ENCODE results near the gene ITIH4. TPM values are rescaled to one million over a fixed set of nuclear protein-coding genes. Genes with fewer than 3 reads are reported as not detected.

The ITIH4 gene
- total RNA-seq, 1 donor from 2014 or later: 0.26 TPM

GRCh38 chr3:52816654-52817053, 13.8 kb downstream of the ITIH4 start:
- Histone ChIP-seq H3K36me3 (ENCODE audit: control insufficient read depth, insufficient read depth, low read length) (no peaks in the 10 kb centered on the region), H3K27me3 (ENCODE audit: control insufficient read depth, insufficient read depth, low read length) (no peaks in the 10 kb centered on the region), H3K4me3 (ENCODE audit: low read depth, low read length) (no peak overlapping the region)
- no peak for FAIRE-seq
- TF ChIP-seq CTCF (IDR thresholded peaks at IDR 0.05; ENCODE audit: insufficient read depth, low read length, severe bottlenecking): no peak
- DNase-seq (ENCODE audit: low read depth): no peak

GRCh38 chr3:52816199-52816598, 14.3 kb downstream of the ITIH4 start:
- DNase-seq (ENCODE audit: low read depth) (no peak), FAIRE-seq (peak; percentile 23)
- Histone ChIP-seq H3K4me3 (ENCODE audit: low read depth, low read length) (no peak overlapping the region), H3K36me3 (ENCODE audit: control insufficient read depth, insufficient read depth, low read length) (no peaks in the 10 kb centered on the region), H3K27me3 (ENCODE audit: control insufficient read depth, insufficient read depth, low read length) (no peaks in the 10 kb centered on the region)
- no peak for TF ChIP-seq CTCF (IDR thresholded peaks at IDR 0.05; ENCODE audit: insufficient read depth, low read length, severe bottlenecking)

- TF ChIP-seq CTCF (IDR thresholded peaks at IDR 0.05; ENCODE audit: insufficient read depth, low read length, severe bottlenecking): no peak
- Histone ChIP-seq H3K4me3 (ENCODE audit: low read depth, low read length) (no peak overlapping the region), H3K36me3 (ENCODE audit: control insufficient read depth, insufficient read depth, low read length) (no peaks in the 10 kb centered on the region), H3K27me3 (ENCODE audit: control insufficient read depth, insufficient read depth, low read length) (no peaks in the 10 kb centered on the region)
- FAIRE-seq (no peak), DNase-seq (ENCODE audit: low read depth) (no peak)
Observed at GRCh38 chr3:52813810-52814209, 16.7 kb downstream of the ITIH4 start.

GRCh38 chr3:52811452-52812011, 18.9 kb downstream of the ITIH4 start:
- TF ChIP-seq CTCF (IDR thresholded peaks at IDR 0.05; ENCODE audit: insufficient read depth, low read length, severe bottlenecking): no peak
- DNase-seq (ENCODE audit: low read depth) (no peak), FAIRE-seq (no peak)
- H3K4me3 ChIP-seq (ENCODE audit: low read depth, low read length): no peak overlapping the region
- no peaks in the 10 kb centered on the region for H3K27me3 ChIP-seq (ENCODE audit: control insufficient read depth, insufficient read depth, low read length)
- H3K36me3 ChIP-seq (ENCODE audit: control insufficient read depth, insufficient read depth, low read length): no peaks in the 10 kb centered on the region

GRCh38 chr3:52810923-52811322, 19.5 kb downstream of the ITIH4 start:
- Histone ChIP-seq H3K36me3 (ENCODE audit: control insufficient read depth, insufficient read depth, low read length) (no peaks in the 10 kb centered on the region), H3K27me3 (ENCODE audit: control insufficient read depth, insufficient read depth, low read length) (no peaks in the 10 kb centered on the region), H3K4me3 (ENCODE audit: low read depth, low read length) (no peak overlapping the region)
- no peak for TF ChIP-seq CTCF (IDR thresholded peaks at IDR 0.05; ENCODE audit: insufficient read depth, low read length, severe bottlenecking)
- no peak for FAIRE-seq
- no peak for DNase-seq (ENCODE audit: low read depth)
